GM12878 (cell line): ENCODE data around the gene TENT5A. TPM values are rescaled to one million over a fixed set of nuclear protein-coding genes. Genes with fewer than 3 reads are reported as not detected.

Source experiments
- ATAC-seq: fragments of 200-7000 bp; cut with Tn5 transposase; 3 replicates; pipeline ENCODE4 v1.9.1; 2020; ENCODE audit warnings: mild to moderate bottlenecking, moderate library complexity
- BruUV-seq: library from RNA; stranded (reverse); fragments of 400-500 nt; replicated peaks from 2 replicates; lab custom pipeline; 2021; lab: Mats Ljungman, UMichigan
- CTCF ChIA-PET: fragments of 300-600 bp; sonication (Branson Sonifier 250); formaldehyde crosslinking; extraction: SDS; loops from one replicate; lab custom pipeline; 2021; ENCODE audit warnings: inconsistent platforms; lab: Yijun Ruan, JAX
- POLR2A ChIA-PET: fragments of 350-600 bp; formaldehyde crosslinking; extraction: SDS; loops from one replicate; lab custom pipeline; 2021; ENCODE audit warnings: inconsistent platforms; lab: Charles Lee
- RAD21 ChIA-PET: fragments of 300-600 bp; sonication (Branson Sonifier 250); formaldehyde crosslinking; loops from one replicate; lab custom pipeline; 2023; ENCODE audit warnings: antibody characterized with exemption; ENCODE audit not compliant: unreplicated experiment; lab: Charles Lee
- SMC1A ChIA-PET: fragments of 300-600 bp; sonication (Branson Sonifier 250); formaldehyde crosslinking; loops from one replicate; lab custom pipeline; 2023; ENCODE audit not compliant: unreplicated experiment, uncharacterized antibody; lab: Charles Lee
- DNase-seq: peaks from one replicate; pipeline ENCODE4 v3.0.0-alpha.2; 2011; ENCODE audit warnings: low read depth, low spot score
- FAIRE-seq: peaks from 3 replicates; lab custom pipeline; 2011; peaks lifted over from hg19 to GRCh38; lab: Jason Lieb, UNC
- H2AFZ ChIP-seq: 2 replicates; pipeline ENCODE4 v1.6.0; 2011; ENCODE audit warnings: low read depth, low read length, control low read depth; ENCODE audit not compliant: control insufficient read depth
- H3K27ac ChIP-seq: 2 replicates; pipeline ENCODE4 v1.5.1; 2011; ENCODE audit warnings: control low read depth; ENCODE audit not compliant: control insufficient read depth, insufficient read depth
- H3K27me3 ChIP-seq, 2 experiments: replicated peaks in 1 of 2; 2 replicates each; pipeline versions ENCODE4 v1.6.0 to v1.6.1; 2011; ENCODE audit warnings: low read length in 1 of 2; ENCODE audit not compliant: control insufficient read depth in 2 of 2, insufficient read depth in 2 of 2
- H3K36me3 ChIP-seq, 2 experiments: 2 replicates each; pipeline ENCODE4 v1.5.1; 2011; ENCODE audit warnings: low read length in 1 of 2; ENCODE audit not compliant: control insufficient read depth in 2 of 2, insufficient read depth in 2 of 2
- H3K4me1 ChIP-seq: 2 replicates; pipeline ENCODE4 v1.6.1; 2011; ENCODE audit warnings: mild to moderate bottlenecking, low read length, moderate library complexity, mixed read lengths; ENCODE audit not compliant: control insufficient read depth, insufficient read depth
- H3K4me2 ChIP-seq: 2 replicates; pipeline ENCODE4 v1.6.0; 2011; ENCODE audit warnings: control low read depth; ENCODE audit not compliant: control insufficient read depth, insufficient read depth
- H3K4me3 ChIP-seq: fragments of 200-600 bp; sonication (generic); 2 replicates; pipeline ENCODE4 v1.5.1; 2016
- H3K79me2 ChIP-seq: 2 replicates; pipeline ENCODE4 v1.6.0; 2011; ENCODE audit warnings: low read length; ENCODE audit not compliant: control insufficient read depth, insufficient read depth
- H3K9ac ChIP-seq: 2 replicates; pipeline ENCODE4 v1.8.0; 2011; ENCODE audit warnings: low read length, control low read depth, mixed read lengths; ENCODE audit not compliant: control insufficient read depth, insufficient read depth
- H3K9me3 ChIP-seq: replicated peaks from 3 replicates; pipeline ENCODE4 v1.5.1; 2011; ENCODE audit warnings: mild to moderate bottlenecking, low read length; ENCODE audit not compliant: control insufficient read depth, insufficient read depth
- H4K20me1 ChIP-seq: 2 replicates; pipeline ENCODE4 v1.6.0; 2011; ENCODE audit not compliant: control insufficient read depth, insufficient read depth
- BCL3 ChIP-seq: IDR thresholded peaks from 2 replicates; pipeline ENCODE4 v1.6.1; 2011; ENCODE audit warnings: borderline replicate concordance, low read depth, mild to moderate bottlenecking, moderate library complexity, low read length; ENCODE audit not compliant: insufficient read depth, poor library complexity, severe bottlenecking
- CREM ChIP-seq: IDR thresholded peaks from 2 replicates; pipeline ENCODE4 v1.6.1; 2014; ENCODE audit warnings: antibody characterized with exemption, low read depth
- FOXM1 ChIP-seq: IDR thresholded peaks from 2 replicates; pipeline ENCODE4 v1.6.1; 2012; ENCODE audit warnings: low read depth, mild to moderate bottlenecking, inconsistent platforms, low read length, moderate library complexity
- HDAC6 ChIP-seq: fragments of 200-600 bp; sonication (generic); IDR thresholded peaks from one replicate; pipeline ENCODE4 v1.8.0; 2017; ENCODE audit warnings: antibody characterized with exemption; ENCODE audit not compliant: unreplicated experiment
- LARP7 ChIP-seq: fragments of 450-650 bp; IDR thresholded peaks from 2 replicates; pipeline ENCODE4 v1.6.1; 2017; ENCODE audit warnings: mild to moderate bottlenecking
- NR2C1 ChIP-seq: fragments of 450-650 bp; IDR thresholded peaks from 2 replicates; pipeline ENCODE4 v1.6.1; 2017; ENCODE audit warnings: antibody characterized with exemption, mild to moderate bottlenecking, moderate library complexity
- NR2F1 ChIP-seq: fragments of 450-650 bp; conservative IDR thresholded peaks from 2 replicates; pipeline ENCODE4 v1.6.1; 2017; ENCODE audit warnings: mild to moderate bottlenecking
- RELA ChIP-seq: fragments of 450-650 bp; IDR thresholded peaks from 2 replicates; pipeline ENCODE4 v1.8.0; 2014; ENCODE audit warnings: borderline replicate concordance; ENCODE audit not compliant: partially characterized antibody
- RFX5 ChIP-seq: IDR thresholded peaks from 2 replicates; pipeline ENCODE4 v1.6.1; 2011; ENCODE audit warnings: low read depth, low read length, improper control_type of control experiment
- SIX5 ChIP-seq: IDR thresholded peaks from 2 replicates; pipeline ENCODE4 v1.6.1; 2011; ENCODE audit warnings: mild to moderate bottlenecking, low read depth, low read length, moderate library complexity; ENCODE audit not compliant: severe bottlenecking
- SREBF2 ChIP-seq: IDR thresholded peaks from 2 replicates; pipeline ENCODE4 v1.6.1; 2012; ENCODE audit warnings: mild to moderate bottlenecking, low read length
- TARDBP ChIP-seq: IDR thresholded peaks from 2 replicates; pipeline ENCODE4 v1.6.1; 2016; ENCODE audit warnings: borderline replicate concordance
- WGBS: methylation state at CpG from one replicate; pipeline ENCODE4 v1.1.6; 2016; ENCODE audit warnings: low lambda C conversion rate; ENCODE audit not compliant: insufficient replicate concordance, insufficient coverage; ENCODE audit errors: missing lambda C conversion rate; 5-methylcytosine and 5-hydroxymethylcytosine counted together
- in situ Hi-C: fragments of 300-500 bp; cut with MboI; formaldehyde crosslinking; loops from 9 replicates; pipeline ENCODE4 v1.14.3; 2018; ENCODE audit warnings: mixed read lengths
- intact Hi-C: fragments of 100-400 bp; cut with micrococcal nuclease; formaldehyde crosslinking; loops from one replicate; pipeline ENCODE4 v1.14.2; 2022; ENCODE audit not compliant: unreplicated experiment
- polyA plus RNA-seq, 11 experiments: library from polyadenylated mRNA; depleted of rRNA in 4 of 11; unstranded in 6 of 11; stranded (reverse) in 5 of 11; fragments of >200 nt; fragmentation: Nextera tagmentation in 4 of 11; fragmentation: Illumina TruSeq in 1 of 11; extraction: Ambion mirVana in 4 of 11; extraction: Trizol in 1 of 11; gene quantifications; 1 replicate in 1 of 11; 2 replicates in 10 of 11; pipeline versions ENCODE4 v1.2.1 to v1.2.3, GENCODE V29; 2011 to 2016; ENCODE audit warnings: inconsistent platforms in 2 of 11, missing spikeins in 2 of 11, low read depth in 1 of 11
- total RNA-seq, 4 experiments: library from RNA; depleted of rRNA in 3 of 4; stranded (reverse); fragments of >200 nt in 3 of 4; fragmentation: Illumina TruSeq in 1 of 4; extraction: Trizol in 1 of 4; gene quantifications; 2 replicates each; pipeline versions ENCODE4 v1.2.1 to v1.2.3, GENCODE V29; 2013 to 2021

TENT5A gene
- total and polyA plus RNA-seq, 10 of the 15 experiments (the other 5 are each of a cell fraction or from before 2014, with no cell fraction given): 0.25 to 9.6 (median 0.48) TPM

GRCh38 chr6:81764531-81764930 lies 12.1 kb upstream of the TENT5A start (continued):
- TF ChIP-seq LARP7: no peak
- no peak for TF ChIP-seq RELA
- no peak for TF ChIP-seq CREM
- no peak for TF ChIP-seq BCL3
- no peak for TF ChIP-seq TARDBP
- TF ChIP-seq RFX5: no peak
- TF ChIP-seq FOXM1: no peak
- TF ChIP-seq SIX5: no peak
- no peak for TF ChIP-seq HDAC6
- TF ChIP-seq, all 136 proteins: peak for 0

GRCh38 chr6:81763968-81764367 lies 11.5 kb upstream of the TENT5A start:
- H3K9me3 ChIP-seq: no peaks in the 10 kb centered on the region; the same call in 2 of the 3 replicates
- ChIA-PET RAD21 (no interaction called here), CTCF (interaction anchor here (1.6 kb wide), 1 partner anchor 8 kb away, joined by 3 read pairs; no protein-coding TSS in a partner anchor), SMC1A (interaction anchor here (1.2 to 1.9 kb wide), 4 partner anchors 8 to 279 kb away, joined by 3 to 5 read pairs (median 4); no protein-coding TSS in a partner anchor), POLR2A (interaction anchor here (1.4 kb wide), 1 partner anchor 18 kb away, joined by 3 read pairs; no protein-coding TSS in a partner anchor)
- no peaks in the 10 kb centered on the region for H3K4me1 ChIP-seq
- in situ Hi-C loops: no loop called here
- 2% methylated on average over 3 of the region's 3 CpGs for WGBS
- TF ChIP-seq SREBF2: no peak
- peak; percentile 26; the same call in 1 of the 2 replicates for TF ChIP-seq NR2C1
- peak; percentile 49; the same call in 1 of the 2 replicates for TF ChIP-seq NR2F1
- no peak overlapping the region for H2AFZ ChIP-seq
- H4K20me1 ChIP-seq: no peaks in the 10 kb centered on the region
- intact Hi-C loops: no loop called here
- no TSS peak for BruUV-seq
- no peak overlapping the region for H3K4me3 ChIP-seq
- no peaks in the 10 kb centered on the region for H3K27me3 ChIP-seq
- no peak for DNase-seq
- H3K4me2 ChIP-seq: no peak overlapping the region
- no peak for ATAC-seq
- FAIRE-seq: no peak
- H3K9ac ChIP-seq: no peak overlapping the region
- H3K79me2 ChIP-seq: no peaks in the 10 kb centered on the region
- no peaks in the 10 kb centered on the region for H3K36me3 ChIP-seq
- no peak overlapping the region for H3K27ac ChIP-seq
